Dermis microvascular lymphatic vessel endothelial cell (primary cell): ENCODE data around the gene ABCA8. TPM values are rescaled to one million over a fixed set of nuclear protein-coding genes. Genes with fewer than 3 reads are reported as not detected.

Source experiments
- DNase-seq, 2 donors: peaks; one replicate each; pipeline versions ENCODE4 v3.0.0 to v3.0.0-alpha.2; 2010; ENCODE audit warnings: low read depth in 2 of 2
- total RNA-seq: library from RNA; depleted of rRNA; stranded (reverse); fragments of >200 nt; gene quantifications from 2 replicates; pipeline ENCODE4 v1.2.1, GENCODE V29; 2014

The ABCA8 gene
- total RNA-seq, 1 donor from 2014 or later = under 0.01 TPM

DNA sequence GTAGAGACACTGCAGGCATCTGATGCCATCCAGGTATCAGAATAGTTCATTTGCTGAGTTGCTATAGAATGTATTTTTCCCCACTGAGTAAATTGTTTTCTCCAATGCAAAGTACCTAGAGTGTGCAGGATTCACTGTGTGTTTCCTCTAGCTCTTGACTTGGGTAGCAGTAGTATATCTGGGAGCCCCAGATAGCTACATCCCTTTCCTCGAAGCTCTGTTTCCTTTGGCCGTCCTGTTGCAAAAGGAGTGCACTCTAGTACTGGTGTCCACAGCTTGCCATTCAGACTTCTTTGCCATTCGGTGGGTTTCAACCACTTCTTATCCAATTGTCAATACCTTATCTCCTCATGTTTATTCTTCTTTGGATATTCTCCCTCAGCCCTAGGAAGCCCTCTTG, 12.8 kb downstream of the ABCA8 start:
- no peak for DNase-seq

DNA sequence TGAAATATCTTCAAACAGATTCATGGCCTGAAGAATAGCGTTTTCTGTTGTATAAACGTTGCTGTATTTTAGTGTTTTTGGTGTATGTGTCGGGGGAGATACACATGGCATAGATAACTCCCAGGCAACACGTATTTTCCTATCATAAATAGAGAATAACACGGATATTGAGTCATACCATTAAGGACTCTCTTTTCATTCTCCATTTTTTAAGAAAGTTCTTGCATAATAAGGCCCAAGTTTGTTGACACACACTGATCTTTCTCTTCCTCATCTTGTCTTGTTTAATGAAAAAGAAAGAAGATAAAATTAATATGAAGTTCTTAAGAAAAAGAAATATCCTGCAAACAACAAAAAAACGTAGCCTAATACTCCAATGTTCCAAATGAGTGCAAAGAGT, 13.4 kb downstream of the ABCA8 start:
- no peak for DNase-seq

- peak; percentile 74 to 88 for DNase-seq
Observed at GRCh38 chr17:68939195-68939594, 16.0 kb downstream of the ABCA8 start.

DNA sequence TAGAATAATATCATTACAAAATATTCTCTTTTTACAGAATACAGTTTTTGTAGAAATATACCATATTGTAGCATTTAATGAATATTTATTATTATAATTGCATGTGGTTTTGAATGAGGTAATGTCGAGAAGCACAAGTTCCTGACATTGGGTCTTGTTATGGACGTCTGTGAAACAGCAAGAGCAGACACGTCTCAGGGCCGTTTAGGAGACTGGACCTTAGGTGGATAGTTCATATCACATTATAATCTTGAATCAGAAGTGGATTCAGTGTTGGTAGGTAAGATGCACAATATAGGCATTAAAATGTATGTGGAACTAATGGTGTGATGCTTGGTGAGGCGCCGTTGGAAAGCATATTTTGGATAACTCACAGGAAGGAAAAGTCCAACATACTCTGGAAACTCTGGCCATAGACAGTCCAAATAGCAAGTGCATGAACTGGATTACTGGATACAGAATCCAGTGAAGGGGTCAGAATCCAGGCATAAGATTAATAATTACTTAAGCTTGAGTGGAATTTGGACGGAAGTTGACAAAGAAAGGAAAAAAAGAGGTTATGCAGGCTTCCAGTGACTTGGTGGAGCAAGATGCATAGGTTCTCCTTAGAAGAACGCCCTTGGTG, 17.2 kb downstream of the ABCA8 start:
- no peak for DNase-seq

DNA sequence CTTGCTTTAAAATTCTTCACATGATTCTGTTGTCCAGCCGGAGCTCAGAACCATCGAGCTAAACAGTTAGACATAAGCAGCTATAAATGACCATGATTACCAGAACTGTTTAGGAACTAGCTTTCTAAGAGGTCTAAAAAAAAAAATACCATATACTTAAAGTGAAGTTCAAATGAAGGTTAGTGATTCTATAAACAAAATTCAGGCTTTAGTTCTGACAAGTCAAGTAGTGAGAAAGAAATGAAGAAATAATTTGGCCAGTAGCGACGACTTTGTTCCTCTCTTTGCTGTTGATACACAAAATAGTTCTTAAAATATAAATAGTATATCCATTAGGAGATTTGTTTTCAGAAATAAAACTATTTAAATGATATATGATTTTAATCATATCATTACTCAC, 27.7 kb downstream of the ABCA8 start:
- no peak for DNase-seq

DNA sequence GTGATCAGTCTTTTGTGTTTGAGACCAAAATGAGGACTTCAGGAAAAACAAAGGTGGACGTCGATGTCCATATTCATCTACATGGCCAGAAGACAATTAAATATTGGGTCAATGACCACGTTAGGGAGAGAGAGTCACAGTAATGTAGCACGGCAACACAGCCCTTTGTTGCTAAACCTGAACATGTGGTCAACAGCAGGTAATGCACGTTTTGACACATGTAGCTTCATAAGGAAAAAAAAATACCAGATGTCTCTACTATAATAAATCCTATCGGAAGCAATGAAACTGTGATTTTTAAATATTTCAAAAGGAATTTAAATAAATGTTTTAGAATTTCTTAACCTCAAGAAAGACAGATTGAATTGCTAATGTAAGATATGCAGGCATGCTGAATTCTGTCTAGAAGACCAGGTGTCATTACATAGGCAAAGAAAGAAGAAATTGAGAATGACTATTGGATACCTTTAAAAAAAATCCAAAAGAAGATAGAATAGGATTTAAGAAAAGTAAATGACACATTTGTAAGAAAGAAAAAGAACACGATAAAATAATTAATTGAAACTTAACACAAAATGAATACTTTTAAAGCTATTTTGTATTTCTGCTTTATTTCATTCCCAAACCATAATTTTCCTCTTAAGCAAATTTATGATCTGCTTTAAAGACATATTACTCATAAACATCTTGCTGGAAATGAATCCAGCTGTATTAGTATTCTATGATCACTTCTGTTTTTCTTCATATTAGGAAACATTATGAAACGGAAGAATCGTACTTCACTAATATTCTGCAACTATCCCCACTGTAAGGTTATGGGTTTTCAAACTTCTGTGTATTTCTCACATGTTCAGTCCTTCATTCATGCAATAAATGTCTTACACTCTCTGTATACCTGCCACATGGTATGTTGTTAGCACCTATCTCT, 30.1 kb downstream of the ABCA8 start:
- DNase-seq = no peak

DNA sequence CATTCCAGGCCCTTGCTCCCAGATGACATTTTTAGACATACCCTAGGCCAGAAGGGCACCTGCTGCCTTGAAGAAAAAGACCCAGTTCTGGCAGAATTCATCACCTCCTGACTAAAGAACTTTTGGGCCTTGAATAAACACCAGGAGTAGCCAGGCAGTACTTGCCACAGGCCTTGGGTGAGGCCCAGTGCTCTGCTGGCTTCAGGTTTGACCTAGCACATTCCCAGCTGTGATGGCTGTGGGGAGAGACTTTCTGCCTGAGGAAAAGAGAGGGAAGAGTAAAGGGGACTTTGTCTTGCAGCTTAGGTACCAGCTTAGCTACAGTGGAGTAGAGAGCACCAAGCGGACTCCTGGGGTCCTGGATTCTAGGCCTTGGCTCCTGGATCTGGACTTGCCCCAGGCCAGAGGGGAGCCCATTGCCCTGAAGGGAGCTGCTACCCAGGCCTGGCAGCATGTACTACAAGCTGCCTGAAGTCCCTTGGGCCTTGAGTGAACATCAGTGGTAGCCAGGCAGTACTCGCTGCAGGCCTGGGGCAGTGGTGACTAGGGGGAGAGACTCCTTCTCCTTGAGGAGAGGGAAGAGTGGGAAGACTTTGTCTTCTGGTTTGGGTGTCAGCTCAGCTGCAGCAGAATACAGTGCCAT, 44.3 kb downstream of the ABCA8 start:
- DNase-seq = no peak

DNA sequence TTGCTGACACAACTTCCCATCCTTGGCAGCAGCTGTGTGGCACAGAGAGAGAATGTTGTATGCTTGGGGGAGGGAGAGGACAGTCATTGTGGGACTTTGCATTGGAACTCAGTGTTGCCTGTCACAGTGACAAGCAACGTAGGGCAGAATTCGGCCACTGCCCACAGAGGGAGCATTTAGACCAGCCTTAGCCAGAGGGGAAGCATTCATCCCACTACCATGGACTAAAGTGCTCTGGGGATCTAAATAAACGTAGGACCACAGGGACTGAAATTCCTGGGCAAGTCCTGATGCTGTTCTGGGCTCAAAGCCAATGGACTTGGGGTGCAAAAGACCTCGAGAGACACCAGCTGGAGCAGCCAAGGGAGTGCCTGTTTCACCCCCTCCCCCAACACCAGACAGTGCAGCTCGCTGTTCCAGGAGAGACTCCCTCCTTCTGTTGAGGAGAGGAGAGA, 44.9 kb downstream of the ABCA8 start:
- no peak for DNase-seq

DNA sequence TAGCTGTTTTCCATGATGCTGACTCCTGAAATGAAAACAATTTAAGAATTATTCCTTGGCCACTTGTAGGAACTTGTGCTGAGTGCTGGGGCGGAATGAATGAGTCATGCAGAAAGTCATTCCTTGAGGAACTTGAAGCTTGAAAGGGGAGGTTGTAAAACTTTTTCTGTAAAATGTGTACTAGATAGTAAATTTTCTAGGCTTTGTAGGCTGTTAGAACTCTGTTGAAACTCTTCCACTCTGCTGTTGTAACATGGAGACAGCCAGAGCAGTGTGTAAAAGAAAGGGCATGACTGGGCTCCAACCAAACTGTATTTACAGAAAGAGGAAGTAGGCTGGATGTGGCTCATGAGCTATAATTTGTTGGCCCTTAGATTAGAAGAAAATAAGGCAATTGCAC, 46.1 kb downstream of the ABCA8 start:
- DNase-seq = peak in 1 of 2 donors; percentile 88

GRCh38 chr17:68908045-68908444, 47.1 kb downstream of the ABCA8 start:
- no peak for DNase-seq

- DNase-seq = peak; percentile 28 to 30
Observed at GRCh38 chr17:68906638-68907037, 48.6 kb downstream of the ABCA8 start.

- DNase-seq = no peak
Observed at GRCh38 chr17:68903286-68903685, 51.9 kb downstream of the ABCA8 start.

- no peak for DNase-seq
Observed at GRCh38 chr17:68897557-68897956, 57.6 kb downstream of the ABCA8 start.

DNA sequence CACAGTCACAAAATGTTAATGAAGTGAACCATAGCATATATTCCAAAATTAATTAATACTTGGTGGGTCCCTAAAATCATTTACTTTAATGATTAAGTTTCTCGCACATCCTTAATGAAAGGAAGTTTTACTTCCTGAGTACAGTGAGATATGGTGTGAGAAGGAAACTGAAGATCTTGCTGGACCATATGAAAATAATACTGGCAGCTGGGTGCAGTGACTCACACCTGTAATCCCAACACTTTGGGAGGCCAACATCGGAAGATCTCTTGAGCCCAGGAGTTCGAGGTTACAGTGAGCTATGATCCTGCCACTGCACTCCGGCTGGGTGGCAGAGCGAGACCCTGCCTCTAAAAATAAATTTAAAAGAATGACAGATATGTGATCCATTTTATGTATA, 62.5 kb downstream of the ABCA8 start:
- DNase-seq = no peak

- DNase-seq = no peak
Observed at GRCh38 chr17:68892193-68892592, 63.0 kb downstream of the ABCA8 start.

- DNase-seq = no peak
Observed at GRCh38 chr17:68886401-68886800, 68.8 kb downstream of the ABCA8 start.

DNA sequence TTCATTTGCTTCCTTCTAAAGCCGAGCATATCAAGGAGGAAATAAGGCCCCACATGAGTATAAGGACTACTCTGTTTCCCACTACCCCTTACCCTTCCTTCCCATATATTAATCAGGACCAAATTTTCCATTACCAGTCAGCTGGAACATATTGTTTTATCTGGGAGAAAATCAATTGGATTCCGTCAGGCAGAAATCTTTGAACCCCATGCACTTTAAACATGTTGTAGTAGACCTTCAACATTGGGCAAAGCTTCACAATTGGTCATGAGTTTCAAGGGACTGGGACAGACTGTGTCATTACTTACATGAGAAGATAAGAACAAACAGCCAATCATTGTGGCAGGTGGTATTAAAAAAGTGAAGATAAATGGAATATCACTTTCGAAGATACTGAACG, 70.3 kb downstream of the ABCA8 start:
- DNase-seq = no peak

DNA sequence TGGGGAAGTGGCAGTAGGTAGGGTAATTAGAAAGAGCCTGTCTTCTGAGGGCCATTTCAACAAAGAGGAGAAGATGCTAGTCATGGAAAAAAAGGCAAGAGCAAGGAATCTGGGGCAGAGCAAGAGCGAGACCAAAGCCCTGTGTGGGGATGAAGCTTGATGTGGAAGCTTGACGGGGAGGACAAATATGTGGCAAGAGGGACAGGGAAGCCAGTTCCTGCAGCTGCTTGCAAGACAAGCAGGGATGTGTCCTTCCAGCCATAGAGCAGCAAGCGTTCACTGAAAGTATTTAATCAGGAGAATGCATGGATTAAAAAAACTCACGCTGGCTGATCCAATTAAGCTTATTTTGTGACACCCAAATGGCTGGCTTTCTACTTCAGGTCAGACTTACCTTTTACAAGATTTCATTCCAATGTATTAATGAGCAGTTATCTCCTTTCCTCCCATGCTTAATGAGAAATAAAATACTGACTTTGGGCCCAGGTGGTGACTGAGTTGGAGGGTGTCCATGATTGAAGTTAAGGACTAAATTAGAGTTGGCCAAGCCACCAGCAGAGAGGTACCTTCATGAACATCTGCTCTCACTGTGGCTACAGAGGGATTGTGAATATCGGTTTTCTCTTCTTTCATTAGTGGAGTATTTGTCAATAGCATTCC, 76.8 kb downstream of the ABCA8 start:
- DNase-seq = no peak

DNA sequence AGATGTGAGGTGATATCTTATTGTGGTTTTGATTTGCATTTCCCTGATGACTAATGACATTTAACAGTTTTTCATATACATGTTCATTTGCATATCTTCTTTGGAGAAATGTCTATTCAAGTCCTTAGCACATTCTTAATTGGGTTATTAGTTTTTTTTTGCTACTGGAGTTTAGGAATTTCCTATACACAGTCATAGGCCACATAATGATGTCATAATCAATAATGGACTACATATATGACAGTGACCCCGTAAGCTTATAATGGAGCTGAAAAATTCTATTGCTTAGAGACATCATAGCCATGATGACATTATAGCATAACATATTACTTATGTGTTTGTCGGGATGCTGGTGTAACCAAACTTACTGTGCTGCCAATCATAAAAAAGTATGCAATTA, 83.7 kb downstream of the ABCA8 start:
- no peak for DNase-seq

DNA sequence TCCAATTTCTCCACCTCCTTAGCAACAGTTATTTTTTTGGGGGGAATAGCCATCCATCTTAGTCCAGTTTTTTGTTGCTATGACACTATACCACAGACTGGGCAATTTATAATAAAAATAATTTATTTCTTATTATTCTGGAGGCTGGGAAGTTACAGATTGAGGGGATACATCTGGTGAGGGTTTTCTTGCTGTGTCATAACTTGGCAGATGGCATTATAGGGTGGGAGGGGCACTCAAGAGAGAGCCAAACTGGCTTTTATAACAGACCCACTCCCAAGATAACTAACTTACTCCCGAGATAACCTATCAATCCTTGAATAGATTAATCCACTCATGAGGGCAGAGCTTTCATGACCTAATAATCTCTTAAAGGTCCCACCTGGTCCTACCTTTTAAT, 84.2 kb downstream of the ABCA8 start:
- DNase-seq = no peak

DNA sequence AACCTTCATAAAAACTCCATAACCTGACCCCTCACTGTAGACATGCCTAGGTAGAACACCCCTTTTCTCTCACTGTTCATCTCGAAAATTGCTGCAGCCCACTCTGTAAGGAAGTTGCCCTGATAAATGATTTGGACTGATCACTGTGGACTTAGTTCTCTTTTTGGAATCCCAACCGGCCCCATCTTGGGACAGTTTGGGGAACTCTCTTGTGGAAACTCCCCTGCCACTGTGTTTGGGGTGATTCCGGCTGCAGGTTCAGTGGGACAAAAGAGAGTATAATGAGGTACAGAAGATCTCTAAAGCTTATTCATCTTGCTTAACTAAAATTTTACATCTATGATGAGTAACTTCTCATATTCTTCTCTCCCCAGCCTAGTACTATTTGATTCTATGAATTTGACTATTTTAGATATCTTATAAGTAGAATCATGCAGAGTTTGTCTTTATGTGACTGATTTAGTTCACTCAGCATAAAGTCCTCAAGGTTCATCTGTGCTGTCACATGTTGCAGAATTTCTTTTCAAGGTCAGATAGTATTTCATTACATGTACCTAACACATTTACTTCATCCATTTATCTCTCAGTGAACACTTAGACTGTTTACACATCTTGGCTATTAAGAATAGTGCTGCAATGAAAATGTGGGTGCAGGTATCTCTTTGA, 84.9 kb downstream of the ABCA8 start:
- DNase-seq = no peak
